ENCODE data around the gene VWA3B. TPM values are rescaled to one million over a fixed set of nuclear protein-coding genes. Genes with fewer than 3 reads are reported as not detected.
"Not testable (repeated sequence)": the region's sequence is repeated elsewhere in the genome, so short reads cannot be mapped to it uniquely, and the experiment has no call there.

Gene VWA3B
- total RNA-seq, 4 donors from 2014 or later: not detected

DNA sequence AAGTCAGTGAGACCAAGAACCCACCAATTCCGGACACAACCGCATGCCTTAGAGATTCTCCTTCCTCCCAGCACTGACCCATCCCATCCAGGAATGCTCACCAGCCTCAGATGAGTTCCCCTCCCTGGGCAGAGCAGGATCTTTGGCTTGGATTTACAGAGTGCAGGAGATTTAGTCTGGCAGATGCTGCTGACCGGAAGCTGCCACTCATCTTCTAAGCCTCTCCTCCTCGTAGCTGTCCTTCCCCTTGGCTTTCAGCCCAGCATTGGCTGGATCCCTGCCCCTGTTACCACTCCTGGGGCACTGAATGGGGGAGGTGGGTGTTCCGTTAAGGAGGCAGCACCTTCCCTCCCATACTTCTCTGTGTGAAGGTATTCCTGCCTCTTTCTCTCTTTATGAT, 53.2 kb downstream of the VWA3B start:
- H3K9me3 ChIP-seq: no peaks in the 10 kb centered on the region
- 48 to 53% methylated on average over 5 of the region's 5 CpGs for WGBS, 2 donors
- intact Hi-C loops (cut with DNase I): no loop called here
- no peak overlapping the region for H3K27ac ChIP-seq
- DNase-seq: no peak
- no peak overlapping the region for H3K4me3 ChIP-seq
- H3K27me3 ChIP-seq: no peaks in the 10 kb centered on the region
- no peaks in the 10 kb centered on the region for H3K4me1 ChIP-seq
- no peak for TF ChIP-seq POLR2A (IDR thresholded peaks at IDR 0.05)
- TF ChIP-seq, protein P1, sequence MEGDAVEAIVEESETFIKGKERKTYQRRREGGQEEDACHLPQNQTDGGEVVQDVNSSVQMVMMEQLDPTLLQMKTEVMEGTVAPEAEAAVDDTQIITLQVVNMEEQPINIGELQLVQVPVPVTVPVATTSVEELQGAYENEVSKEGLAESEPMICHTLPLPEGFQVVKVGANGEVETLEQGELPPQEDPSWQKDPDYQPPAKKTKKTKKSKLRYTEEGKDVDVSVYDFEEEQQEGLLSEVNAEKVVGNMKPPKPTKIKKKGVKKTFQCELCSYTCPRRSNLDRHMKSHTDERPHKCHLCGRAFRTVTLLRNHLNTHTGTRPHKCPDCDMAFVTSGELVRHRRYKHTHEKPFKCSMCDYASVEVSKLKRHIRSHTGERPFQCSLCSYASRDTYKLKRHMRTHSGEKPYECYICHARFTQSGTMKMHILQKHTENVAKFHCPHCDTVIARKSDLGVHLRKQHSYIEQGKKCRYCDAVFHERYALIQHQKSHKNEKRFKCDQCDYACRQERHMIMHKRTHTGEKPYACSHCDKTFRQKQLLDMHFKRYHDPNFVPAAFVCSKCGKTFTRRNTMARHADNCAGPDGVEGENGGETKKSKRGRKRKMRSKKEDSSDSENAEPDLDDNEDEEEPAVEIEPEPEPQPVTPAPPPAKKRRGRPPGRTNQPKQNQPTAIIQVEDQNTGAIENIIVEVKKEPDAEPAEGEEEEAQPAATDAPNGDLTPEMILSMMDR (IDR thresholded peaks at IDR 0.05): no peak
- H3K36me3 ChIP-seq: no peaks in the 10 kb centered on the region

GRCh38 chr2:98142106-98142791, 55.3 kb downstream of the VWA3B start:
- DNase-seq: no peak
- intact Hi-C loops (cut with DNase I): no loop called here
- Histone ChIP-seq H3K4me3 (no peak overlapping the region), H3K27me3 (no peaks in the 10 kb centered on the region), H3K36me3 (no peaks in the 10 kb centered on the region), H3K4me1 (no peaks in the 10 kb centered on the region), H3K9me3 (no peaks in the 10 kb centered on the region), H3K27ac (no peak overlapping the region)
- WGBS, 2 donors: 67 to 80% methylated on average over 4 to 6 of the region's 6 CpGs
- TF ChIP-seq, protein P1 (IDR thresholded peaks at IDR 0.05): no peak
- TF ChIP-seq POLR2A (IDR thresholded peaks at IDR 0.05): no peak

DNA sequence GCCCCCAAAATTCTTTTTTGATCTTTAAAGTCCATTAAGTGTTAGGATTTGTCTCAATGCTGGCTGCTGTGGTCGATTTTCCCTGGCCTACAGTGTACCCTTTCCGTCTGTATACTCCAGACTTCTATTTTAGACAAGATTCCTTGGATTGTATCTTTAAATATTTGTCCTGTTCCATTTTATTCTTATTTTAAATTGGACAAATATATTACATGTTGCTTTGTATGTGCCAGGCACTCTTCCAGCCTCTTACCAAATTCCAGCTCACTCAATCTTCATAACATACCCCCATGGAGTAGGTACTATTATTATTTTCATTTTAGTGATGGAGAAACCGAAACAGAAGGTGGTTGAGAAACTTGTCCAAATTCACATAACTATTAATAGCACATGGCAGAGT, 58.1 kb downstream of the VWA3B start:
- H3K4me1 ChIP-seq: peaks cover 0 to 11% (median 0%) of the 10 kb centered on the region in 3 donors
- 59 to 68% methylated on average over 3 of the region's 3 CpGs for WGBS, 2 donors
- intact Hi-C loops (cut with DNase I): no loop called here

GRCh38 chr2:98147900-98148299, 60.9 kb downstream of the VWA3B start:
- H3K4me3 ChIP-seq; H3K27me3 ChIP-seq; H3K36me3 ChIP-seq; H3K27ac ChIP-seq; H3K9me3 ChIP-seq; intact Hi-C loops (cut with DNase I); DNase-seq: not testable (repeated sequence)
- WGBS, 2 donors: 80 to 100% methylated on average over 1 of the region's 1 CpG
- H3K4me1 ChIP-seq: peaks cover 0 to 15% (median 0%) of the 10 kb centered on the region in 3 donors

More for the DNA sequence above, 58.1 kb downstream of the VWA3B start:
- no peaks in the 10 kb centered on the region for H3K9me3 ChIP-seq
- no peaks in the 10 kb centered on the region for H3K27me3 ChIP-seq
- DNase-seq: no peak
- H3K36me3 ChIP-seq: no peaks in the 10 kb centered on the region
- TF ChIP-seq, protein P1 (IDR thresholded peaks at IDR 0.05): no peak
- H3K27ac ChIP-seq: no peak overlapping the region
- H3K4me3 ChIP-seq: no peak overlapping the region

DNA sequence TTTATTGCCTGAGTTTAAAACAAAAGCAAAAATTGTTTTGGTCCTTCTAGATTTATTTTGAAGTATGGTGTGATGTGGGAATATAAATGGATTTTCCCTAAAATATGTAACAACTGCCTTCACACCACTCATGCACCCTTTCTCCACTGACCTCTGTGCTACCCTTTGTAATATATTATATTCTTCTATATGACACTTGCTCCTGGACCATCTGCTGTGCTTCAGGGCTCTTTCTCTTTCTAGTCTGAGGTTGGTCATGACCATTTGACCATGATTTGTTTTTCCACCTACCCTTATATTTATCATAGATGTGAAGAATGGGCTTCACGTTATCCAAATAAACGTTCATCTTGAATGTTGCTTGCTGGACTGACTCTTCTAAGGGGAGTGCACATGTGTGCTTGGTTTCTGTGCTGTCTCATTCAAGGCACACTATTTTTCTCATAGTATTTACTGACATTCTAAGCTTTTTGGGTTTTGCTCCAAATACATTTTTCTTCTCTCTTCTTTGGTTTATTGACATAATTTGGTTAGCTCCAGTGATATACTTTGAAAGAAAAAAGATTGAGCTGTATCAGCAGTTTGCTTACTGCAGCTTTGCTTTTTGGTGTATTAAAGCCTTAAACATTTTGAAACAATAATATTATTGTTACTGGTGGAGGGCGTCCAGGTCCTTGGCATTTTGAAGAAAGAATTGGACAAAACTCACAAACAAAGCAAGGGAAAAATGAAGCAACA, 61.8 kb downstream of the VWA3B start:
- TF ChIP-seq POLR2A (IDR thresholded peaks at IDR 0.05): no peak
- TF ChIP-seq, protein P1 (IDR thresholded peaks at IDR 0.05): no peak
- DNase-seq: no peak
- intact Hi-C loops (cut with DNase I): no loop called here
- WGBS, 2 donors: 33 to 57% methylated on average over 3 of the region's 3 CpGs
- Histone ChIP-seq H3K36me3 (no peaks in the 10 kb centered on the region), H3K4me1 (peaks cover 0 to 20% (median 0%) of the 10 kb centered on the region in 3 donors), H3K9me3 (no peaks in the 10 kb centered on the region), H3K27ac (peak overlapping the region in 3 of 4 donors; percentile 33 to 71 (median 62)), H3K27me3 (no peaks in the 10 kb centered on the region), H3K4me3 (peak overlapping the region in 3 of 4 donors; percentile 23 to 47 (median 29))

Data from esophagus squamous epithelium (tissue), 5 donors.